Activated T-cell treated with anti-CD3 and anti-CD28 coated beads for 4 hours (primary cell): Measurements from ENCODE around the gene MAP1S.

Experiments used
- DNase-seq: peaks from one replicate; pipeline ENCODE4 v3.0.0-alpha.2; 2020

The MAP1S gene

GRCh38 chr19:17695198-17695597 lies 24.1 kb upstream of the MAP1S start:
- DNase-seq = no peak

- DNase-seq = peak; percentile 70
These were observed 15.3 kb upstream of the MAP1S start for GRCh38 chr19:17703824-17704463.

GRCh38 chr19:17706750-17707181 lies 12.5 kb upstream of the MAP1S start:
- DNase-seq = no peak

GRCh38 chr19:17711851-17712250 lies 7.4 kb upstream of the MAP1S start:
- no peak for DNase-seq

GRCh38 chr19:17716309-17716929 lies 2.9 kb upstream of the MAP1S start:
- DNase-seq = no peak

- DNase-seq = no peak
These were observed 732 bp upstream of the MAP1S start for GRCh38 chr19:17718550-17718946.

- peak; percentile 50 for DNase-seq
These were observed 585 bp downstream of the MAP1S start for GRCh38 chr19:17719730-17720400.

GRCh38 chr19:17720440-17720839 lies 1.2 kb downstream of the MAP1S start:
- no peak for DNase-seq

GRCh38 chr19:17721111-17721628 lies 1.9 kb downstream of the MAP1S start:
- DNase-seq = no peak

GRCh38 chr19:17721821-17722220 lies 2.5 kb downstream of the MAP1S start:
- DNase-seq = no peak

- DNase-seq = no peak
These were observed 3.5 kb downstream of the MAP1S start for GRCh38 chr19:17722655-17723240.

GRCh38 chr19:17724655-17725054 lies 5.4 kb downstream of the MAP1S start:
- DNase-seq = no peak

GRCh38 chr19:17725422-17726078 lies 6.3 kb downstream of the MAP1S start:
- no peak for DNase-seq

- DNase-seq = no peak
These were observed 7.0 kb downstream of the MAP1S start for GRCh38 chr19:17726136-17726741.

GRCh38 chr19:17726964-17727773 lies 7.9 kb downstream of the MAP1S start:
- no peak for DNase-seq

GRCh38 chr19:17727843-17728242 lies 8.6 kb downstream of the MAP1S start:
- no peak for DNase-seq

- no peak for DNase-seq
These were observed 13.8 kb downstream of the MAP1S start for GRCh38 chr19:17733127-17733526.

GRCh38 chr19:17734146-17734545 lies 14.9 kb downstream of the MAP1S start:
- no peak for DNase-seq

GRCh38 chr19:17735410-17735809 lies 16.1 kb downstream of the MAP1S start:
- no peak for DNase-seq

- no peak for DNase-seq
These were observed 18.4 kb downstream of the MAP1S start for GRCh38 chr19:17737690-17738153.

- no peak for DNase-seq
These were observed 20.0 kb downstream of the MAP1S start for GRCh38 chr19:17739121-17739875.
